Esophagus squamous epithelium (tissue), 5 donors: ENCODE measurements around the gene MSMP. TPM values are rescaled to one million over a fixed set of nuclear protein-coding genes. Genes with fewer than 3 reads are reported as not detected.
A peak's percentile ranks its signal among the peaks of the same experiment; 100 is the strongest.

Experiments
- DNase-seq: peaks from one replicate; lab custom pipeline; 2025; lab: John Stamatoyannopoulos, UW
- H3K27ac ChIP-seq, 4 donors: fragments of 200-600 bp; sonication (generic); one replicate each; pipeline ENCODE4 v1.5.1; 2016 to 2019; ENCODE audit warnings: mild to moderate bottlenecking in 1 of 4
- H3K27me3 ChIP-seq, 4 donors: fragments of 200-600 bp; sonication (generic); 1 replicate in 3 of 4; 2 replicates in 1 of 4; pipeline versions ENCODE4 v1.5.1 to v1.6.0; 2017 to 2021; ENCODE audit warnings: antibody characterized with exemption in 1 of 4
- H3K36me3 ChIP-seq, 3 donors: fragments of 200-600 bp; sonication (generic); one replicate each; pipeline ENCODE4 v1.5.1; 2016 to 2019
- H3K4me1 ChIP-seq, 3 donors: fragments of 200-600 bp; sonication (generic); one replicate each; pipeline ENCODE4 v1.5.1; 2017 to 2019
- H3K4me3 ChIP-seq, 4 donors: fragments of 200-600 bp; sonication (generic); 1 replicate in 3 of 4; 2 replicates in 1 of 4; pipeline ENCODE4 v1.5.1; 2016 to 2019; ENCODE audit warnings: mild to moderate bottlenecking in 2 of 4, moderate library complexity in 1 of 4
- H3K9me3 ChIP-seq, 3 donors: fragments of 200-600 bp; sonication (generic); one replicate each; pipeline ENCODE4 v1.5.1; 2016 to 2019
- CTCF ChIP-seq, 6 experiments: fragments of 450-650 bp in 4 of 6; fragments of 200-600 bp in 2 of 6; sonication (generic) in 2 of 6; IDR thresholded peaks; one replicate each; pipeline ENCODE4 v1.5.1; 2016 to 2019; ENCODE audit warnings: antibody characterized with exemption in 6 of 6, mild to moderate bottlenecking in 4 of 6, moderate library complexity in 4 of 6
- POLR2A ChIP-seq, 4 donors: fragments of 450-650 bp; IDR thresholded peaks; one replicate each; pipeline ENCODE4 v1.6.1; 2017; ENCODE audit warnings: antibody characterized with exemption in 4 of 4, mild to moderate bottlenecking in 4 of 4, moderate library complexity in 3 of 4
- WGBS, 2 donors: methylation state at CpG; one replicate each; pipeline ENCODE4 v1.1.5; 2018; 5-methylcytosine and 5-hydroxymethylcytosine counted together
- intact Hi-C: fragments of 100-400 bp; cut with DNase I; formaldehyde crosslinking; loops from one replicate; pipeline ENCODE4 v1.15.0; 2022
- total RNA-seq, 4 donors: library from RNA; depleted of rRNA; stranded (reverse); fragments of >200 nt; gene quantifications; one replicate each; pipeline ENCODE4 v1.1.0, GENCODE V29; 2016
- donor health status: DM: yes; HTN: yes; CAD: no.

The MSMP gene
- total RNA-seq, 4 donors from 2014 or later = not detected

GRCh38 chr9:35710818-35711500 is 43.1 kb downstream of the MSMP start:
- peak overlapping the region in 2 of 4 donors; percentile 13 to 34 for H3K27ac ChIP-seq
- H3K27me3 ChIP-seq = no peaks in the 10 kb centered on the region
- intact Hi-C loops = no loop called here
- H3K9me3 ChIP-seq = no peaks in the 10 kb centered on the region
- H3K36me3 ChIP-seq = peaks cover 71 to 100% (median 83%) of the 10 kb centered on the region in 3 donors
- TF ChIP-seq CTCF (IDR thresholded peaks at IDR 0.05) (no peak), POLR2A (IDR thresholded peaks at IDR 0.05) (no peak)
- no peak overlapping the region for H3K4me3 ChIP-seq
- 77 to 91% methylated on average over 6 to 7 of the region's 7 CpGs for WGBS, 2 donors
- no peaks in the 10 kb centered on the region for H3K4me1 ChIP-seq
- no peak for DNase-seq

GRCh38 chr9:35708146-35708545 is 45.9 kb downstream of the MSMP start:
- Histone ChIP-seq H3K36me3 (peaks cover 76 to 100% (median 90%) of the 10 kb centered on the region in 3 donors), H3K27ac (peak overlapping the region in 1 of 4 donors; percentile 39), H3K9me3 (no peaks in the 10 kb centered on the region), H3K27me3 (no peaks in the 10 kb centered on the region), H3K4me1 (no peaks in the 10 kb centered on the region), H3K4me3 (no peak overlapping the region)
- 89 to 96% methylated on average over 3 to 4 of the region's 4 CpGs for WGBS, 2 donors
- DNase-seq = no peak
- intact Hi-C loops = no loop called here
- TF ChIP-seq CTCF (IDR thresholded peaks at IDR 0.05) = no peak
- TF ChIP-seq POLR2A (IDR thresholded peaks at IDR 0.05) = no peak

GRCh38 chr9:35706951-35707350 is 47.1 kb downstream of the MSMP start:
- WGBS, 2 donors = 61% methylated on average over 2 of the region's 10 CpGs; no CpG with 5 or more reads in 1 of the 2 donors
- H3K4me1 ChIP-seq = no peaks in the 10 kb centered on the region
- no peak for DNase-seq
- intact Hi-C loops = no loop called here
- no peak for TF ChIP-seq POLR2A (IDR thresholded peaks at IDR 0.05)
- H3K27ac ChIP-seq = no peak overlapping the region
- peaks cover 78 to 100% (median 91%) of the 10 kb centered on the region in 3 donors for H3K36me3 ChIP-seq
- no peak overlapping the region for H3K4me3 ChIP-seq
- H3K9me3 ChIP-seq = no peaks in the 10 kb centered on the region
- H3K27me3 ChIP-seq = no peaks in the 10 kb centered on the region

GRCh38 chr9:35705836-35706430 is 48.1 kb downstream of the MSMP start:
- TF ChIP-seq POLR2A (IDR thresholded peaks at IDR 0.05) = no peak
- TF ChIP-seq CTCF (IDR thresholded peaks at IDR 0.05) = no peak
- peak overlapping the region in 2 of 4 donors; percentile 3 to 14 for H3K27ac ChIP-seq
- intact Hi-C loops = no loop called here

GRCh38 chr9:35705372-35705771 is 48.7 kb downstream of the MSMP start:
- Histone ChIP-seq H3K27ac (peak overlapping the region in 2 of 4 donors; percentile 3 to 14), H3K4me1 (no peaks in the 10 kb centered on the region), H3K27me3 (no peaks in the 10 kb centered on the region), H3K4me3 (no peak overlapping the region), H3K9me3 (no peaks in the 10 kb centered on the region), H3K36me3 (peaks cover 73 to 100% (median 90%) of the 10 kb centered on the region in 3 donors)
- WGBS, 2 donors = 81 to 86% methylated on average over 4 to 7 of the region's 8 CpGs
- DNase-seq = no peak
- intact Hi-C loops = no loop called here
- TF ChIP-seq CTCF (IDR thresholded peaks at IDR 0.05) (no peak), POLR2A (IDR thresholded peaks at IDR 0.05) (no peak)

More at GRCh38 chr9:35705836-35706430, 48.1 kb downstream of the MSMP start:
- 97 to 98% methylated on average over 4 to 7 of the region's 7 CpGs for WGBS, 2 donors
- H3K36me3 ChIP-seq = peaks cover 74 to 100% (median 90%) of the 10 kb centered on the region in 3 donors
- H3K27me3 ChIP-seq = no peaks in the 10 kb centered on the region
- no peak overlapping the region for H3K4me3 ChIP-seq
- DNase-seq = no peak
- no peaks in the 10 kb centered on the region for H3K4me1 ChIP-seq
- no peaks in the 10 kb centered on the region for H3K9me3 ChIP-seq
